SK-N-SH treated with all-trans-retinoic acid at 6 μM for 48 hours (cell line): ENCODE data around the gene STIMATE.

Experiments
- BACH2 ChIP-seq: fragments of 250-450 bp; sonication (Bioruptor Pico); IDR thresholded peaks from 2 replicates; pipeline ENCODE4 v1.9.0; 2021; ENCODE audit warnings: mild to moderate bottlenecking, borderline replicate concordance
- ISL1 ChIP-seq: fragments of 250-450 bp; sonication (Bioruptor Pico); IDR thresholded peaks from 2 replicates; pipeline ENCODE4 v2.1.2; 2022; ENCODE audit warnings: mild to moderate bottlenecking, moderate library complexity
- PATZ1 ChIP-seq: fragments of 250-450 bp; sonication (Bioruptor Pico); IDR thresholded peaks from 2 replicates; pipeline ENCODE4 v1.8.0; 2020; ENCODE audit warnings: mild to moderate bottlenecking, moderate library complexity, borderline replicate concordance
- POU6F1 ChIP-seq: fragments of 250-450 bp; sonication (Bioruptor Pico); IDR thresholded peaks from 2 replicates; pipeline ENCODE4 v1.8.0; 2021; ENCODE audit warnings: low read depth, mild to moderate bottlenecking, moderate library complexity, borderline replicate concordance
- PPARA ChIP-seq: fragments of 250-450 bp; sonication (Bioruptor Pico); IDR thresholded peaks from 2 replicates; pipeline ENCODE4 v1.5.0; 2020; ENCODE audit warnings: mild to moderate bottlenecking, borderline replicate concordance
- RARB ChIP-seq: fragments of 250-450 bp; sonication (Bioruptor Pico); IDR thresholded peaks from 2 replicates; pipeline ENCODE4 v1.8.0; 2021; ENCODE audit warnings: mild to moderate bottlenecking, moderate library complexity
- SNAI2 ChIP-seq: fragments of 250-450 bp; sonication (Bioruptor Pico); IDR thresholded peaks from 2 replicates; pipeline ENCODE4 v1.5.0; 2020; ENCODE audit warnings: mild to moderate bottlenecking, moderate library complexity
- TCF4 ChIP-seq: fragments of 250-450 bp; sonication (Bioruptor Pico); IDR thresholded peaks from 2 replicates; pipeline ENCODE4 v1.8.0; 2021; ENCODE audit warnings: mild to moderate bottlenecking, moderate library complexity, borderline replicate concordance
- TOX ChIP-seq: fragments of 250-450 bp; sonication (Bioruptor Pico); IDR thresholded peaks from 2 replicates; pipeline ENCODE4 v1.8.0; 2021; ENCODE audit warnings: mild to moderate bottlenecking, moderate library complexity, borderline replicate concordance
- ZC3H10 ChIP-seq: fragments of 250-450 bp; sonication (Bioruptor Pico); IDR thresholded peaks from 2 replicates; pipeline ENCODE4 v1.5.1; 2021; ENCODE audit warnings: mild to moderate bottlenecking, moderate library complexity
- ZFP3 ChIP-seq: fragments of 250-450 bp; sonication (Bioruptor Pico); IDR thresholded peaks from 2 replicates; pipeline ENCODE4 v1.5.0; 2020; ENCODE audit warnings: mild to moderate bottlenecking, moderate library complexity
- ZNF70 ChIP-seq: fragments of 450-650 bp; formaldehyde crosslinking; IDR thresholded peaks from 2 replicates; pipeline ENCODE4 v1.5.0; 2020; ENCODE audit warnings: mild to moderate bottlenecking, moderate library complexity
- TF ChIP-seq, protein P1 (sequence below): fragments of 250-450 bp; sonication (Bioruptor Pico); IDR thresholded peaks from 2 replicates; pipeline ENCODE4 v1.5.0; 2020; ENCODE audit warnings: mild to moderate bottlenecking, moderate library complexity
- TF ChIP-seq, protein P2 (sequence below): fragments of 250-450 bp; sonication (Bioruptor Pico); IDR thresholded peaks from 2 replicates; pipeline ENCODE4 v1.5.1; 2020; ENCODE audit warnings: low read depth, mild to moderate bottlenecking, moderate library complexity

GRCh38 chr3:52887166-52887565 lies 10.2 kb downstream of the STIMATE start:
- TF ChIP-seq, protein P1, sequence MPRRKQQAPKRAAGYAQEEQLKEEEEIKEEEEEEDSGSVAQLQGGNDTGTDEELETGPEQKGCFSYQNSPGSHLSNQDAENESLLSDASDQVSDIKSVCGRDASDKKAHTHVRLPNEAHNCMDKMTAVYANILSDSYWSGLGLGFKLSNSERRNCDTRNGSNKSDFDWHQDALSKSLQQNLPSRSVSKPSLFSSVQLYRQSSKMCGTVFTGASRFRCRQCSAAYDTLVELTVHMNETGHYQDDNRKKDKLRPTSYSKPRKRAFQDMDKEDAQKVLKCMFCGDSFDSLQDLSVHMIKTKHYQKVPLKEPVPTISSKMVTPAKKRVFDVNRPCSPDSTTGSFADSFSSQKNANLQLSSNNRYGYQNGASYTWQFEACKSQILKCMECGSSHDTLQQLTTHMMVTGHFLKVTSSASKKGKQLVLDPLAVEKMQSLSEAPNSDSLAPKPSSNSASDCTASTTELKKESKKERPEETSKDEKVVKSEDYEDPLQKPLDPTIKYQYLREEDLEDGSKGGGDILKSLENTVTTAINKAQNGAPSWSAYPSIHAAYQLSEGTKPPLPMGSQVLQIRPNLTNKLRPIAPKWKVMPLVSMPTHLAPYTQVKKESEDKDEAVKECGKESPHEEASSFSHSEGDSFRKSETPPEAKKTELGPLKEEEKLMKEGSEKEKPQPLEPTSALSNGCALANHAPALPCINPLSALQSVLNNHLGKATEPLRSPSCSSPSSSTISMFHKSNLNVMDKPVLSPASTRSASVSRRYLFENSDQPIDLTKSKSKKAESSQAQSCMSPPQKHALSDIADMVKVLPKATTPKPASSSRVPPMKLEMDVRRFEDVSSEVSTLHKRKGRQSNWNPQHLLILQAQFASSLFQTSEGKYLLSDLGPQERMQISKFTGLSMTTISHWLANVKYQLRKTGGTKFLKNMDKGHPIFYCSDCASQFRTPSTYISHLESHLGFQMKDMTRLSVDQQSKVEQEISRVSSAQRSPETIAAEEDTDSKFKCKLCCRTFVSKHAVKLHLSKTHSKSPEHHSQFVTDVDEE, result no peak
- TF ChIP-seq TOX (no peak), SNAI2 (no peak), ZNF70 (CRISPR knock-in tag) (no peak), PATZ1 (CRISPR knock-in tag) (no peak), TCF4 (CRISPR knock-in tag) (no peak), ZFP3 (CRISPR knock-in tag) (no peak), PPARA (CRISPR knock-in tag) (no peak), ZC3H10 (CRISPR knock-in tag) (no peak), BACH2 (no peak), POU6F1 (CRISPR knock-in tag) (no peak), RARB (CRISPR knock-in tag) (no peak), ISL1 (no peak)
- TF ChIP-seq, protein P2, sequence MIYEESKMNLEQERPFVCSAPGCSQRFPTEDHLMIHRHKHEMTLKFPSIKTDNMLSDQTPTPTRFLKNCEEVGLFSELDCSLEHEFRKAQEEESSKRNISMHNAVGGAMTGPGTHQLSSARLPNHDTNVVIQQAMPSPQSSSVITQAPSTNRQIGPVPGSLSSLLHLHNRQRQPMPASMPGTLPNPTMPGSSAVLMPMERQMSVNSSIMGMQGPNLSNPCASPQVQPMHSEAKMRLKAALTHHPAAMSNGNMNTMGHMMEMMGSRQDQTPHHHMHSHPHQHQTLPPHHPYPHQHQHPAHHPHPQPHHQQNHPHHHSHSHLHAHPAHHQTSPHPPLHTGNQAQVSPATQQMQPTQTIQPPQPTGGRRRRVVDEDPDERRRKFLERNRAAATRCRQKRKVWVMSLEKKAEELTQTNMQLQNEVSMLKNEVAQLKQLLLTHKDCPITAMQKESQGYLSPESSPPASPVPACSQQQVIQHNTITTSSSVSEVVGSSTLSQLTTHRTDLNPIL (CRISPR knock-in tag), result no peak
